ENCODE measurements around the gene LEMD1.
A peak's percentile ranks its signal among the peaks of the same experiment; 100 is the strongest.

Gene LEMD1

DNA sequence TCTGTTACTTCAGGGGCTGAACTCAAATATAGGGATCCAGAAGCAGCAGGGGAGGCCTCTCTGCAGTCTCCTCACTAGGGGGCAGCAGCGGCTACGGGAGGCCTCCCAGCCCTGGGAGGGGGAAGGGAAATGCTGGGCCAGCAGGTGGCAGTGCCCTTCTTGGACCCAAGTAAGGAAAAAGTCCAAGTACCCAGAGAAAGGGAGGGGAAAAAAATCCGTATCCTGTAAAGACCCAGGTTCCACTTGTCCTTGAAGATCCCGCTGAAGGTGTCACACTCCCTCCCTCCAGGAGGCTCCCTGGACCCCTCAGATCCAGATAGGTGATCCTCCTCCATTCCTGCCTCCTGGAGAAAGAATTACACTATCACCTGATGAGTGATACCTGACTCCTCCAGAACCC is 86.2 kb downstream of the LEMD1 start:
- Histone ChIP-seq H3K4me1 (ENCODE audit: control extremely low read depth in 1 of 4, control insufficient read depth in 4 of 4, insufficient read depth in 4 of 4, low read length in 3 of 4) (no peaks in the 10 kb centered on the region), H3K27ac (ENCODE audit: insufficient read depth in 1 of 2, low read depth in 1 of 2, low read length in 2 of 2, poor library complexity in 1 of 2, severe bottlenecking in 2 of 2) (no peak overlapping the region), H3K9me3 (ENCODE audit: control extremely low read depth in 1 of 5, control insufficient read depth in 4 of 5, insufficient read depth in 2 of 5, low read depth in 1 of 5, low read length in 4 of 5) (no peaks in the 10 kb centered on the region), H3K4me3 (ENCODE audit: control insufficient read depth in 1 of 7, extremely low read depth in 1 of 7, insufficient read depth in 4 of 7, low read depth in 2 of 7, low read length in 6 of 7) (no peak overlapping the region), H3K27me3 (replicated peaks in 2 of 5; ENCODE audit: control insufficient read depth in 4 of 5, insufficient read depth in 5 of 5, low read length in 4 of 5) (peaks cover 0 to 5% (median 0%) of the 10 kb centered on the region in 5 experiments), H3K36me3 (ENCODE audit: control insufficient read depth in 4 of 4, insufficient read depth in 4 of 4, low read length in 3 of 4) (no peaks in the 10 kb centered on the region)
- WGBS (ENCODE audit: insufficient coverage), result 0% methylated on average over 2 of the region's 4 CpGs
- CTCF ChIA-PET, result interaction anchor here (0.6 to 28.5 kb wide), 18 partner anchors 11 to 189 kb away, joined by 3 to 1168 read pairs (median 5); no protein-coding TSS in a partner anchor
- POLR2A ChIA-PET, result no interaction called here
- DNase-seq, result peak; percentile 80 to 84 (median 84)

DNA sequence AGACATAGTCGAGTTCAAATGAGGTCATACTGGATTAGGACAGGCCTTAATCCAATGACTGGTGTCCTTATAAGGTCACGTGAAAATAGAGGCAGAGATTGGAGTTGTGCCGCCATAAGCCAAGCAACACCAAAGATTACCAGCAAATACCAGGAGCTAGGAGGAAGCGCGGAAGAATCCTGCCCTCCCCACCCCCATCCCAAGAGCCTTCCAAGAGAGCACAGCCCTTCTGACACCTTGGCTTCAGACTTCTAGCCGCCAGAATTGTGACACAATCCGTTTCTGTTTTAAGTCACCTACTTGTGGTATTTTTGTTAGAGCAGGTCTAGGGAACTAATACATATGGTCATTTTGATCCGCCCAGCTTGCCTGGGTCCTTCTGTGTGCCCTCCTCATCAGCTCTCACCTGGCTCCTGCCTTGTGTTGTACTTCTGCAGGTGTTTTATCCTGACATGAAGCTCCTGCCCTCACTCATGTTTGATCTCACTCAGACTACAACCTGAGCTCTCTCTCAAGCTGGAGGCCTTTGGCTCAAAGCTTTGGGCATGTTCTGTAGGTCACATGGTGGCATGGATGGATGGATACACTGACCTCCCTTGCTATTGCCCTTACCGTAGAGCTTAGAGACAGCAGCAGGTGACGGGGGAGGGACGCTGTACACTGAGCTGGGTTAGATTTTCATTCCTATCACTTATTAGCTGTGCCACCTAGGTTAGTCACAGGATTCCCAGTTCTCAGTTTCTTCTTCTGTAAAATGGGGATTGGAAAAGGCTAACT is 89.7 kb downstream of the LEMD1 start:
- 95% methylated on average over 10 of the region's 11 CpGs for WGBS (ENCODE audit: insufficient coverage)
- Histone ChIP-seq H3K9me3 (ENCODE audit: control extremely low read depth in 1 of 5, control insufficient read depth in 4 of 5, insufficient read depth in 2 of 5, low read depth in 1 of 5, low read length in 4 of 5) (no peaks in the 10 kb centered on the region), H3K4me1 (ENCODE audit: control extremely low read depth in 1 of 4, control insufficient read depth in 4 of 4, insufficient read depth in 4 of 4, low read length in 3 of 4) (no peaks in the 10 kb centered on the region), H3K36me3 (ENCODE audit: control insufficient read depth in 4 of 4, insufficient read depth in 4 of 4, low read length in 3 of 4) (no peaks in the 10 kb centered on the region), H3K27me3 (replicated peaks in 2 of 5; ENCODE audit: control insufficient read depth in 4 of 5, insufficient read depth in 5 of 5, low read length in 4 of 5) (peaks cover 0 to 23% (median 0%) of the 10 kb centered on the region in 5 experiments), H3K27ac (ENCODE audit: insufficient read depth in 1 of 2, low read depth in 1 of 2, low read length in 2 of 2, poor library complexity in 1 of 2, severe bottlenecking in 2 of 2) (no peak overlapping the region), H3K4me3 (ENCODE audit: control insufficient read depth in 1 of 7, extremely low read depth in 1 of 7, insufficient read depth in 4 of 7, low read depth in 2 of 7, low read length in 6 of 7) (no peak overlapping the region)
- no peak for DNase-seq
- POLR2A ChIA-PET, result no interaction called here
- CTCF ChIA-PET, result interaction anchor here (0.8 to 28.5 kb wide), 10 partner anchors 9 to 153 kb away, joined by 3 to 1168 read pairs (median 4); partner anchors contain the start of gene NUAK2

Data from common myeloid progenitor, CD34-positive (primary cell).